Measurements from ENCODE around the gene PAX8.

DNA sequence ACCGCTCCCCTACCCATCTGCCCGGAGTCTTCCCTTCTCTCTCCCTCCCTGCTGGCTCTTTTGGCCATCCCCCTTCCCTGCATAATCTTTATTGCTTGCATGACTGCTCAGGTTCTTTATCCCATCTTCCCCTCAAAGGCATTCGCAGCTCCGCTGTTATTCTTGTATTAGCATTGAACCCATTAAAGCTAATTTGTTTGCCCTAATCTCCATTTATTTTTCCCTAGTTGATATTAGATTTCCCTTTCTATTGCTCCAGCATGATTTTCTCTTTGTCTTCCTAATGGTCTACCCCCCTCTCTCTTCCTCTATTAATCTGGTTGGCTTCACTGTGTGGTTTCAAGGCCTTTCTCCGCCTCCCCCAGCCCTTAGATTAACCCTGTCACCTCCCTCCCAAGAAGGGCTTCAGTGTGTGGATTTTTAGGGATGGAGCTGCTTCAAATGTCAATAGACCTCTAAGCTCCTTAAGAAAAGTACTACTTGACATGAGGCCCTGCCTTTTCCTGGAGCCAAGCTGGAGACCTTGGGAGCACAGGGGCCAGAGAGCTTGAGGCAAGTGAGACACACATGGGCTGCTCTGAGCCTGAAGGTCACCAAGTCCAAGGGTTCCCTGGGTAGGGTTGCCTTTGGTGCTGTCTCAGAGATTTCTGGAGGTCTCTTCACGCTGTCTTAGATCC is 20.1 kb downstream of the PAX8 start:
- TF ChIP-seq POLR2AphosphoS5 (IDR thresholded peaks at IDR 0.05) (no peak), CTCF (IDR thresholded peaks at IDR 0.05) (no peak)
